Right atrium auricular region (tissue), 2 donors: ENCODE results near the gene UBE2QL1. TPM values are rescaled to one million over a fixed set of nuclear protein-coding genes. Genes with fewer than 3 reads are reported as not detected.

Experiments used
- DNase-seq: peaks from one replicate; pipeline ENCODE4 v3.0.0-alpha.2; 2019; ENCODE audit warnings: low spot score
- H3K27ac ChIP-seq, 2 donors: fragments of 200-600 bp; sonication (generic); 1 replicate in 1 of 2; 2 replicates in 1 of 2; pipeline ENCODE4 v1.5.1; 2016 to 2019
- H3K27me3 ChIP-seq, 2 donors: fragments of 200-600 bp; sonication (generic); one replicate each; pipeline versions ENCODE4 v1.5.1 to v1.6.0; 2017 to 2019
- H3K36me3 ChIP-seq: fragments of 200-600 bp; sonication (generic); one replicate; pipeline ENCODE4 v1.5.1; 2016
- H3K4me1 ChIP-seq, 2 donors: fragments of 200-600 bp; sonication (generic); one replicate each; pipeline versions ENCODE4 v1.5.1 to v1.6.0; 2017 to 2019
- H3K4me3 ChIP-seq, 2 donors: fragments of 200-600 bp; sonication (generic); 1 replicate in 1 of 2; 2 replicates in 1 of 2; pipeline ENCODE4 v1.5.1; 2017 to 2019; ENCODE audit warnings: mild to moderate bottlenecking in 1 of 2, moderate library complexity in 1 of 2
- H3K9me3 ChIP-seq, 2 donors: fragments of 200-600 bp; sonication (generic); one replicate each; pipeline ENCODE4 v1.5.1; 2019
- total RNA-seq, 2 donors: library from RNA; depleted of rRNA; stranded (reverse); fragments of >200 nt; gene quantifications; one replicate each; pipeline ENCODE4 v1.1.0, GENCODE V29; 2016
- TF ChIP-seq, protein P1 (sequence below), 2 donors: fragments of 200-600 bp; sonication (generic); IDR thresholded peaks; one replicate each; pipeline ENCODE4 v1.5.1; 2019; ENCODE audit warnings: antibody characterized with exemption in 2 of 2

Gene UBE2QL1
- total RNA-seq, 2 donors from 2014 or later: 9.1 to 10.8 TPM

DNA sequence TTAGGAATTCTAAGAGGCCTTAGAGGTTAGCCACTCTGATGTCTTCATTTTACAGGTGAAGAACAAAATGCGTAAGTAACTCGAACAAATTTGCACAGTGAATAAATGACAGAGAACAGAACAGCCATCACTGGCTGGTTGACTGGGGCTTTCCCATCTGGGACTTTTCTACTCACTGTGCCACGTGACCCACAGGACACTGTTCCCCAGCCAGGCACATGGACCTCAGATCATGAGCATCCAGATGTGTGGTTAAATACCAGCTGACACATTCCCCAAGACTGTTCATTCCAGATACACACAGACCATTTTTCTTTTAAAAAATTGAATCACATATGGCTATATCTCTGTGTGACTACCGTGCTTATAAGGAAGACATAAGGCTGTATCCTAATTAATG, 44.5 kb upstream of the UBE2QL1 start:
- Histone ChIP-seq H3K36me3 (no peaks in the 10 kb centered on the region), H3K4me1 (no peaks in the 10 kb centered on the region), H3K27me3 (no peaks in the 10 kb centered on the region), H3K27ac (no peak overlapping the region), H3K4me3 (no peak overlapping the region), H3K9me3 (no peaks in the 10 kb centered on the region)
- TF ChIP-seq, protein P1, sequence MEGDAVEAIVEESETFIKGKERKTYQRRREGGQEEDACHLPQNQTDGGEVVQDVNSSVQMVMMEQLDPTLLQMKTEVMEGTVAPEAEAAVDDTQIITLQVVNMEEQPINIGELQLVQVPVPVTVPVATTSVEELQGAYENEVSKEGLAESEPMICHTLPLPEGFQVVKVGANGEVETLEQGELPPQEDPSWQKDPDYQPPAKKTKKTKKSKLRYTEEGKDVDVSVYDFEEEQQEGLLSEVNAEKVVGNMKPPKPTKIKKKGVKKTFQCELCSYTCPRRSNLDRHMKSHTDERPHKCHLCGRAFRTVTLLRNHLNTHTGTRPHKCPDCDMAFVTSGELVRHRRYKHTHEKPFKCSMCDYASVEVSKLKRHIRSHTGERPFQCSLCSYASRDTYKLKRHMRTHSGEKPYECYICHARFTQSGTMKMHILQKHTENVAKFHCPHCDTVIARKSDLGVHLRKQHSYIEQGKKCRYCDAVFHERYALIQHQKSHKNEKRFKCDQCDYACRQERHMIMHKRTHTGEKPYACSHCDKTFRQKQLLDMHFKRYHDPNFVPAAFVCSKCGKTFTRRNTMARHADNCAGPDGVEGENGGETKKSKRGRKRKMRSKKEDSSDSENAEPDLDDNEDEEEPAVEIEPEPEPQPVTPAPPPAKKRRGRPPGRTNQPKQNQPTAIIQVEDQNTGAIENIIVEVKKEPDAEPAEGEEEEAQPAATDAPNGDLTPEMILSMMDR (IDR thresholded peaks at IDR 0.05): no peak
- DNase-seq: peak; percentile 40

DNA sequence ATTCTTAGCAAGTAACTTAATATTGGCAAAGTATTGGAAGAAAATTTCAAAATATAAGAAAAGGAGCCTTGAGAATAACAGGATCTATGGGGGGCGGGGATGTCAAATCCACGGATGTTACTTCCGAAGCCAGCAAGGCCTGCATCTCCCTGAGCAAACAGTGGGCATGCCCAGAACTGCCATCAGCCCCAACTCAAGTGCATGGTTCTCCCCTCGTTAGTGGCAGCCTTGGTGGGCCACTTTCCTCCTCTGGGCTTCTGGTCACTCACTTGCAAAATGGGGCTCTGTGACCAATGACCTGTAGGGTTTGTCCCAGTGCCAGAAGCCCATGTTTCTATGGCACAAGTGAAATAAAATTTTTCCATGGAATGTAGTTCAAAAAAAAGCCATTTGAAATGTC, 43.1 kb upstream of the UBE2QL1 start:
- peak; percentile 23 for DNase-seq
- TF ChIP-seq, protein P1 (IDR thresholded peaks at IDR 0.05): no peak
- H3K9me3 ChIP-seq: no peaks in the 10 kb centered on the region
- H3K36me3 ChIP-seq: no peaks in the 10 kb centered on the region
- no peak overlapping the region for H3K27ac ChIP-seq
- no peaks in the 10 kb centered on the region for H3K27me3 ChIP-seq
- no peak overlapping the region for H3K4me3 ChIP-seq
- no peaks in the 10 kb centered on the region for H3K4me1 ChIP-seq

DNA sequence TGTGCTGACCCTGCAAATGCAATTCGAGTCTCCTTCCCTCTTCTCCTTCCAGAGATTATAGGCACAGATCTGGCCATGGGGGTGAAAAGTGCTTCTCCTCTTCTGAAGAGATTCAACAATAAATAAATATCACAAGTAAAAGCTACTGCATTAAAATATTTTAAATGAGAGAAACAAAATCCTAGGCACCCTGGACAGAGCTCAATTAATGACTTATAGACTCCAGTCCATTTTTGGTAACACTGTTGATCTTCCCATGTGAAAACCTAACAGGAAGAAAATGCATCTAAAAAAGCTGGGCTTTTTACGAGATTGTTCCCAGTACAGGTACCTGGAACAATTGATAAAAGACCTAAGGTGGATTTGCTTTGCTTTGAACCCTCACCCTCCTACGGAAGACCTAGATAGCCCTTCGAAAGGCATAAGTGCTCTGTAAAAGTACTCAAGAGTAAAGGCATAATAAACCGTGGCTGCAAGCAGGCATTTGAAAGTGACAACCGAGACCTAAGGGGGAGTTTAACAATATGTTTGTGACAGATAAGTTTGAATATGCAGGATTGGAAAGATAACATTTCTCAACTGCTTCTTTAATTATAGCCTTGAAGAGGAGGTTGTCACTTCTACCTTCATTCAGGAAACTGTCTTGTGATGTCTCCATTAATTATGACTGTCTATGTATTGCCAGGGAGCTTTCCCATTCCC, 41.0 kb upstream of the UBE2QL1 start:
- no peaks in the 10 kb centered on the region for H3K27me3 ChIP-seq
- no peaks in the 10 kb centered on the region for H3K4me1 ChIP-seq
- no peaks in the 10 kb centered on the region for H3K9me3 ChIP-seq
- no peak for DNase-seq
- H3K36me3 ChIP-seq: no peaks in the 10 kb centered on the region
- no peak overlapping the region for H3K27ac ChIP-seq
- H3K4me3 ChIP-seq: no peak overlapping the region
- TF ChIP-seq, protein P1 (IDR thresholded peaks at IDR 0.05): no peak

DNA sequence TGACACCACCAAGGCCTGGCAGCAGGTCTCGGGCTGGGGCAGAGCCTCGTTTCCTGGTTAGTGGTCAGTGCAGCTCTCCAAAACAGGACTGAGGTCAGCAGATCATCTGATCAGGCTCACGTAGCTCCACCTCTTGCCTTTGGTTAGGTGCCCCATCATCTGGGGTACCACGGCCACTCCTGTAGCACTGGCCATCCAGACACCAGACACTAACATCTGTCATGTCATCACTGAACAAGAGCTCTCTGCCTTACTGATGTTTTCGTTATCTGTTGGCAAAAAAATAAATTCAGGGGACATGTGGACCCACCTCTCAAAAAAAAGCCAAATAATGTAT, 40.4 kb upstream of the UBE2QL1 start:
- no peak for DNase-seq
- no peaks in the 10 kb centered on the region for H3K36me3 ChIP-seq
- H3K4me1 ChIP-seq: no peaks in the 10 kb centered on the region
- H3K27me3 ChIP-seq: no peaks in the 10 kb centered on the region
- H3K27ac ChIP-seq: no peak overlapping the region
- TF ChIP-seq, protein P1 (IDR thresholded peaks at IDR 0.05): no peak
- H3K9me3 ChIP-seq: no peaks in the 10 kb centered on the region
- no peak overlapping the region for H3K4me3 ChIP-seq

DNA sequence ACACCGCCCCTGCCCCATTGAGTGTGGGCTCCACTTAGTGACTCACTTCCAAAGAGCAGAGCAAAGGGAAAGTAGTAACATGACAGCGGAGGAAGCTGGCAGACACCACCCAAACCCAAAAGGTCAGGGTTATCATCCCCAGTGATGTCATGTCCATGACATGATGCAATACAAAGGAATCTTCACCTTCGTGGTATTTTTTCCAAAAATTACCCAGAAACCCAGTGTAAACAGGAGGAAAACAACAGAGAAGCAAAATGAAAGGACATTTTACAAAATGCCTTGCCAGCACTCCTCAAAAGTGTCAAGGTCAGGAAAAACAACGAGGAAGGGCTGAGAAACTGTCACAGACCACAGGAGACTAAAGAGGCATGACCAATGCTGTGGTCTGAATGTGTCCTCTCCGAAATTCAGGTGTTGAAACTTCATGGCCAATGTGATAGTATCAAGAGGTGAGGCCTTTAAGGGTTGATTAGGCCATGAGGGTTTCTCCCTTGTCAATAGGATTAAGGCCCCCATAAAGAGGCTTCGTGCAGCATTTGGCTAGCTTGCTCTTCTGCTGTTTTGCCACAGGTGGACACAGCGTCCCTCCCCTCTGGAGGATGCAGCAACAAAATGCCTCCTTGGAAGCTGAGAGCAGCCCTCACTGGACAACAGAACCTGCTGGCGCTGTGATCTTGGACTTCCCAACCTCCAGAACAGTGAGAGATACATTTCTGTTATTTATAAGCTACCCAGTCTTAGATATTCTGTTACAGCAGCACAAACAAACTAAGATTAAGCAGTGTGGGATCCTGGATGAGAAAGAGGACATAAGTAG, 39.8 kb upstream of the UBE2QL1 start:
- no peak overlapping the region for H3K4me3 ChIP-seq
- DNase-seq: no peak
- TF ChIP-seq, protein P1 (IDR thresholded peaks at IDR 0.05): no peak

More for the DNA sequence above, 39.8 kb upstream of the UBE2QL1 start:
- no peak overlapping the region for H3K27ac ChIP-seq
- H3K4me1 ChIP-seq: no peaks in the 10 kb centered on the region
- no peaks in the 10 kb centered on the region for H3K27me3 ChIP-seq
- H3K36me3 ChIP-seq: no peaks in the 10 kb centered on the region
- H3K9me3 ChIP-seq: no peaks in the 10 kb centered on the region
